SK-N-MC (cell line): ENCODE results near the gene SMURF2.

Experiments
- EZH2 ChIP-seq: fragments of 200-600 bp; sonication (generic); IDR thresholded peaks from one replicate; pipeline ENCODE4 v1.6.1; 2017; ENCODE audit warnings: antibody characterized with exemption
- POLR2AphosphoS5 ChIP-seq: IDR thresholded peaks from 2 replicates; pipeline ENCODE4 v1.6.1; 2012; ENCODE audit warnings: mild to moderate bottlenecking, low read depth, low read length, borderline replicate concordance

DNA sequence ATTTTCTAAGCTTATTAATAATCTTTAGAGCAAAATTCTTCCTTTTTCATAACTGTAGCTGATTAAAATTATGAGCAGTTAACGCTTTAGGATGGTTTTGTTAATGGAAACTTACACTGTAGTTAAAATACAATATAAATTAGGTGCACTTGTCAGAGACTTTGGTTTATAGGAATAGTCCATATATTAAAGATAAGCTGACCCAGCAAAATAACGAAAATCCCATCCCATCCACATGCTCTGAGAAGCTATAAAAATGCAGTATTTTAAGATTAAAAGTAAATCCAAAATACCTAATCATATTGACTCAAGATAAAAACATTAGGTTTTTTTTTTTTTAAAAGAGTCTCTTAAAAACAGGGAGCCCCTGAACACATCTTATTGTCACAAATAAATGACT, 117.4 kb downstream of the SMURF2 start:
- TF ChIP-seq POLR2AphosphoS5 (no peak), EZH2 (no peak)
